NAMALWA (cell line): ENCODE results near the gene ADPRH.

ENCODE experiments used
- DNase-seq: peaks from one replicate; pipeline ENCODE4 v3.0.0-alpha.2; 2015; ENCODE audit warnings: low spot score

ADPRH gene

GRCh38 chr3:119630128-119630879, 51.0 kb downstream of the ADPRH start:
- DNase-seq, result no peak

DNA sequence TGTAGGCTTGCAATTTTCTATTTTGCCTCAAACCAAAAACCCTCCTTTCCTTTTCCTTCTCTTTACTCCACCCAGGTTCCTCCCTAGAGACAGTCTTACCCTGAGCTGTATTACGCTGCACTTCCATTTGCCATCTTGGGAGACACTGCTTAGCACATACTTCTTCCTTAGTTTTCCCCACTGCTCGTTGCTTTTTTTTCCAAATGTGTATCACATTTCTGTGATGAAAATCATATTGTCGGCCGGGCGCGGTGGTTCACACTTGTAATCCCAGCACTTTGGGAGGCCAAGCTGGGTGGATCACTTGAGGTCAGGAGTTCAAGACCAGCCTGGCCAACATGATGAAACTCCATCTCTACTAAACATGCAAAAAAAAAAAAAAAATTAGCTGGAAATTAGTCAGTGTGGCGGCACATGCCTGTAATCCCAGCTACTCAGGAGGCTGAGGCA, 51.6 kb downstream of the ADPRH start:
- no peak for DNase-seq

- no peak for DNase-seq
These were observed 52.2 kb downstream of the ADPRH start for GRCh38 chr3:119631516-119631915.

- DNase-seq, result no peak
These were observed 52.9 kb downstream of the ADPRH start for GRCh38 chr3:119632216-119632615.

GRCh38 chr3:119632829-119633228, 53.5 kb downstream of the ADPRH start:
- DNase-seq, result no peak

- DNase-seq, result no peak
These were observed 56.4 kb downstream of the ADPRH start for GRCh38 chr3:119635719-119636118.

DNA sequence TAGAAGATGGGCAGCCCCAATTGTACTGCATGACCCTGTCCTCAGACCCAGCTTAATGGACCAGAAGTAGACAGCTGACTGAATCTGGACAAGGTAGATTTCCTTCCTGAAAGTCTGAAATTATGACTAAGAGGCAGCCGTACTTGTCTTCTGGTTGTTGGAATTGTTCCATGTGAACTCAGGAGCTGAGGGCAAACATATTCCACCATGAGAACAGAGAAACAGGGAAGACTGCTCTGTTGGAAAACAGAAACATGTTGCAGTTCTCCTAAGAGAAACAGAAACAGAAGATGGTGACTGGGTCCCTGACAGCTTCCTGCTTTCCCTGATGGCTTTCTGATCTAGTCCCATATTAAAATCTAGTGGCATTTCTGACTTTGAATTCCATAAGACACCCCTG, 57.0 kb downstream of the ADPRH start:
- no peak for DNase-seq

DNA sequence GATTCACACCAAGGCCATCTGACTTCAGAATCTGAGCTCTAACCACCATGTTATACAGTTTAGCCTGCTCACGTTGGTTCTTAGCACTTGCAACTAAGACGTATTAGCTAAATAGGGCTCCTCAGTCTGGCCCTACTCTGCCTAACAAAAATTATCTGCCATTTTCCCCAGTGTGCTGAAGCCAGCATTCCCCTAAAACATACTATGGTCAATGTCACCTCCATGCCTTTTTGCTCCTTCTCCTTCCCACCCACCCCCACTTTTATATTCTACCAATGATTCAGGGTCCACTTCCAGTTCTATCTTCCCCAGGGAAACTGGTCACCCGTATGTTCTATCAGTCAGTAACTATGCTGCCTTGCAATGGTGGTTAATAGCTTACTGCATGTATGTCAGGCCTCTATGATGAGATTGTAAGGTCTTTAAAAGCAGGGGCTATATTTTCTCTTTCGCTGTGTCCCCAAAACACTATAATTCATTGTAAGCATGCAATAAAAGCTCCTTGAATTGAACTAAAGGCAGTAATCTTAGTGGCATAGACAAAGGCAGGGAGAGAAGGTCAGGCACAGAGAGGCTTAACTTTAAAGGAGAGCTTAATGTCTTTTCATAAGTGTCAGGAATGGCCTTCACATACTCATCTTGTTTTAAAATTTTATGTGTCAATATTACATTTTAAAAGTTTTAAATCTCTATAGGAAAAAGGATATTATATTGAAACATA, 57.8 kb downstream of the ADPRH start:
- no peak for DNase-seq

DNA sequence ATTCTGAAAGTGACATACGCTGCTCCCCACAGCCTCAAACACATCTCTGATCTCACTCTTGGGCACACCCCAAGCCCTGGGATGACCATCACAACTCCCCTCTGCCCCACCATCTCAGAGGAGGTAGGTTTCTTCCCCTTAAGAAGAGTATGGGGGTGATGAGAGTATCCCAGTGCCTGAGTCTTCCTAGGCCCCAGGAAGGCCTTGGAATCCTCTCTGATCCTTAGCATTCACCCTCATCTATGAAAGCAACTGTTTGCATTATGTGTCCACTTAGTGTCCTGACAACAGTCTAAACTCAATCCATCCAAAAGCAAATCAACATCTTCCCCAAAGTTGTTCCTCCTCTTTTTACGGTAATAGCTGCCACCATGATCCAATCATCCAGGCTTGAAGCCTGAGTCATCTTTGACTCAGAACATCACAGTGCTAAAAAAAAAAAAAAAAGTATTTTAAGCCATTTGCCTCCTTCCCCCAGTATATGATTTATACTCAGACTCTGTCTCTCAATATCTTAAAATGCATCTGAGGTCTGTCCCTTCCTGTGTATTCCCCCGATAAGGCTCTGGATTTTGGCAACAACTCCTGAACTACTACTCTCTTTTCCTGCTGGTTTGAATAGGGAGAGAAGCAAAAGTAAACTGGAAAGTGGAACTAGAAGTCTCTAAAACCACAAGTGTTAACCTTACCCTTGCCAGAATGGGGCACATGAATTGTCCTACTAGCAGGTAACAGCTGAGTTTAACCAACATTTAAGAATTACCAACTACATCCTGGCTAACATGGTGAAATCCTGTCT, 58.6 kb downstream of the ADPRH start:
- no peak for DNase-seq
